ENCODE data around the gene ANKRD44. TPM values are rescaled to one million over a fixed set of nuclear protein-coding genes. Genes with fewer than 3 reads are reported as not detected.

ANKRD44 gene
- polyA plus RNA-seq, 2 of the 4 experiments (the other 2 are of a cell fraction): 0.97 to 5.9 TPM

GRCh38 chr2:197137231-197137630, 173.3 kb downstream of the ANKRD44 start:
- TF ChIP-seq ZFP36 (IDR thresholded peaks at IDR 0.05; ENCODE audit: borderline replicate concordance, partially characterized antibody) (no peak), EHF (CRISPR knock-in tag; IDR thresholded peaks at IDR 0.05) (no peak), HEYL (CRISPR knock-in tag; IDR thresholded peaks at IDR 0.05) (no peak), FOXS1 (CRISPR knock-in tag; IDR thresholded peaks at IDR 0.05) (no peak), MYC (IDR thresholded peaks at IDR 0.05; ENCODE audit: borderline replicate concordance, low read length) (no peak), BCL3 (IDR thresholded peaks at IDR 0.05) (no peak), ESRRA (IDR thresholded peaks at IDR 0.05; ENCODE audit: borderline replicate concordance, low read length) (no peak), CBX8 (IDR thresholded peaks at IDR 0.05) (no peak), CTCF (IDR thresholded peaks at IDR 0.05) (no peak), SMC3 (IDR thresholded peaks at IDR 0.05) (no peak)
- 0 out of 3 replicates have a peak, but pooled peaks cover 9% of the 10 kb centered on the region for H3K4me1 ChIP-seq
- WGBS (ENCODE audit: missing lambda C conversion rate): 57% methylated on average over 4 of the region's 4 CpGs
- no peak overlapping the region for H3K4me3 ChIP-seq
- ChIA-PET POLR2A (no interaction called here), CTCF (interaction anchor here (0.6 to 2.0 kb wide), 4 partner anchors 10 to 241 kb away, joined by 3 to 13 read pairs (median 6); no protein-coding TSS in a partner anchor)
- H3K9me3 ChIP-seq: no peaks in the 10 kb centered on the region
- FAIRE-seq: no peak
- no peak overlapping the region for H3K27ac ChIP-seq
- DNase-seq (ENCODE audit: low read depth in 1 of 2, low spot score in 1 of 2): no peak
- no peak for ATAC-seq
- no peak overlapping the region for H3K4me2 ChIP-seq

GRCh38 chr2:197136452-197136851, 174.1 kb downstream of the ANKRD44 start:
- Histone ChIP-seq H3K4me3 (no peak overlapping the region), H3K4me2 (no peak overlapping the region), H3K4me1 (0 out of 3 replicates have a peak, but pooled peaks cover 9% of the 10 kb centered on the region), H3K9me3 (no peaks in the 10 kb centered on the region), H3K27ac (no peak overlapping the region)
- FAIRE-seq: no peak
- no peak for TF ChIP-seq REST (IDR thresholded peaks at IDR 0.05)
- TF ChIP-seq RCOR1 (IDR thresholded peaks at IDR 0.05; ENCODE audit: low read depth, low read length): no peak
- TF ChIP-seq TP53 (CRISPR knock-in tag; IDR thresholded peaks at IDR 0.05): no peak
- POLR2A ChIA-PET: no interaction called here
- ATAC-seq: no peak
- CTCF ChIA-PET: interaction anchor here (0.8 to 2.0 kb wide), 4 partner anchors 9 to 175 kb away, joined by 3 to 13 read pairs (median 6); no protein-coding TSS in a partner anchor
- DNase-seq (ENCODE audit: low read depth in 1 of 2, low spot score in 1 of 2): no peak
- WGBS (ENCODE audit: missing lambda C conversion rate): 60% methylated on average over 5 of the region's 5 CpGs

- ChIA-PET POLR2A (no interaction called here), CTCF (interaction anchor here (1.7 to 2.0 kb wide), 2 partner anchors 22 kb away, joined by 8 to 13 read pairs; no protein-coding TSS in a partner anchor)
These were observed 174.8 kb downstream of the ANKRD44 start for GRCh38 chr2:197135806-197136205.

More at GRCh38 chr2:197135806-197136205, 174.8 kb downstream of the ANKRD44 start:
- Histone ChIP-seq H3K4me2 (no peak overlapping the region), H3K4me1 (0 out of 3 replicates have a peak, but pooled peaks cover 9% of the 10 kb centered on the region), H3K9me3 (no peaks in the 10 kb centered on the region), H3K4me3 (no peak overlapping the region), H3K27ac (no peak overlapping the region)
- no peak for TF ChIP-seq CEBPB (IDR thresholded peaks at IDR 0.05)
- no peak for TF ChIP-seq TFCP2L1 (CRISPR knock-in tag; IDR thresholded peaks at IDR 0.05)
- no peak for TF ChIP-seq FOSB (CRISPR knock-in tag; IDR thresholded peaks at IDR 0.05)
- TF ChIP-seq RFX5 (IDR thresholded peaks at IDR 0.05): no peak
- TF ChIP-seq JUN (IDR thresholded peaks at IDR 0.05): no peak
- no peak for TF ChIP-seq RCOR1 (IDR thresholded peaks at IDR 0.05; ENCODE audit: low read depth, low read length)
- no peak for TF ChIP-seq ZSCAN20 (CRISPR knock-in tag; IDR thresholded peaks at IDR 0.05)
- no peak for TF ChIP-seq NFE2L2 (conservative IDR thresholded peaks at IDR 0.05; ENCODE audit: low read length)
- TF ChIP-seq HOXA7 (CRISPR knock-in tag; IDR thresholded peaks at IDR 0.05): no peak
- no peak for TF ChIP-seq ELK1 (IDR thresholded peaks at IDR 0.05; ENCODE audit: low read depth, low read length)
- FAIRE-seq (no peak), DNase-seq (ENCODE audit: low read depth in 1 of 2, low spot score in 1 of 2) (no peak), ATAC-seq (no peak)
- 95% methylated on average over 1 of the region's 1 CpG for WGBS (ENCODE audit: missing lambda C conversion rate)

All from A549 (cell line).